Neural progenitor cell (in vitro differentiated cells): ENCODE results near the gene MUL1.

Experiments used
- EZH2 ChIP-seq: fragments of 200-600 bp; sonication (generic); IDR thresholded peaks from 2 replicates; pipeline ENCODE4 v1.6.1; 2017; ENCODE audit warnings: antibody characterized with exemption, mild to moderate bottlenecking, moderate library complexity
- TF ChIP-seq, protein P1 (sequence below): fragments of 200-600 bp; sonication (generic); IDR thresholded peaks from 2 replicates; pipeline ENCODE4 v1.5.1; 2017; ENCODE audit warnings: antibody characterized with exemption, mild to moderate bottlenecking

DNA sequence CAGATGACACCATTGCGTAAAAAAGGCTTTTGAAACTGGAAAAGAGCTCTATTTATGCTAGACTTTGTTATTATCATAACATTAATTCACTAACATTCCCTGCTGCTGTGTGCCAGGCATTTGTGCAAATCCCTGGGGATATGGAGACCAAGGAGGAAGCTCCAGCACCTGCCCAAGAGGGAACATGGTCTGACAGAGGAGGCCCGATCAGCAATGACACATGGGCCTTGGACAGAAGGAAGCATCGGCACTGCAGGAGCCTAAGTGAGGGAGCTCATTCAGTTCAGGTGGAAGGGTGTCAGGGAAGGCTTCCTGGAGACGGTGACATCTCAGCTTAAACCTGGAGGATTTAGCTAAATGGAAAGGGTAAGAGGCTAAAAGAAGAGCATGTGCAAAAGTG is 35.8 kb downstream of the MUL1 start:
- TF ChIP-seq, protein P1, sequence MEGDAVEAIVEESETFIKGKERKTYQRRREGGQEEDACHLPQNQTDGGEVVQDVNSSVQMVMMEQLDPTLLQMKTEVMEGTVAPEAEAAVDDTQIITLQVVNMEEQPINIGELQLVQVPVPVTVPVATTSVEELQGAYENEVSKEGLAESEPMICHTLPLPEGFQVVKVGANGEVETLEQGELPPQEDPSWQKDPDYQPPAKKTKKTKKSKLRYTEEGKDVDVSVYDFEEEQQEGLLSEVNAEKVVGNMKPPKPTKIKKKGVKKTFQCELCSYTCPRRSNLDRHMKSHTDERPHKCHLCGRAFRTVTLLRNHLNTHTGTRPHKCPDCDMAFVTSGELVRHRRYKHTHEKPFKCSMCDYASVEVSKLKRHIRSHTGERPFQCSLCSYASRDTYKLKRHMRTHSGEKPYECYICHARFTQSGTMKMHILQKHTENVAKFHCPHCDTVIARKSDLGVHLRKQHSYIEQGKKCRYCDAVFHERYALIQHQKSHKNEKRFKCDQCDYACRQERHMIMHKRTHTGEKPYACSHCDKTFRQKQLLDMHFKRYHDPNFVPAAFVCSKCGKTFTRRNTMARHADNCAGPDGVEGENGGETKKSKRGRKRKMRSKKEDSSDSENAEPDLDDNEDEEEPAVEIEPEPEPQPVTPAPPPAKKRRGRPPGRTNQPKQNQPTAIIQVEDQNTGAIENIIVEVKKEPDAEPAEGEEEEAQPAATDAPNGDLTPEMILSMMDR = no peak
- TF ChIP-seq EZH2 = no peak
